Natural killer cell (primary cell): ENCODE measurements around the gene PRSS56. TPM values are rescaled to one million over a fixed set of nuclear protein-coding genes. Genes with fewer than 3 reads are reported as not detected.

Experiments used
- ATAC-seq, 3 donors: fragments of 150-1000 bp in 2 of 3; fragments of 200-7000 bp in 1 of 3; cut with Tn5 transposase; 1 replicate in 1 of 3; 2 replicates in 2 of 3; pipeline ENCODE4 v1.10.0; 2021; ENCODE audit warnings: mild to moderate bottlenecking in 2 of 3, moderate library complexity in 2 of 3
- DNase-seq, 2 donors: peaks; one replicate each; pipeline versions ENCODE4 v3.0.0 to v3.0.0-alpha.2; 2013 to 2021; ENCODE audit warnings: mixed read lengths in 1 of 2
- H3K27ac ChIP-seq: one replicate; pipeline ENCODE4 v1.5.1; 2013; ENCODE audit warnings: mild to moderate bottlenecking, low read length
- H3K27me3 ChIP-seq: one replicate; pipeline ENCODE4 v1.6.1; 2013; ENCODE audit warnings: low read length; ENCODE audit not compliant: control insufficient read depth, insufficient read depth
- H3K36me3 ChIP-seq: one replicate; pipeline ENCODE4 v1.6.1; 2013; ENCODE audit warnings: low read length; ENCODE audit not compliant: control insufficient read depth, insufficient read depth
- H3K4me1 ChIP-seq: one replicate; pipeline ENCODE4 v1.6.1; 2013; ENCODE audit warnings: low read length; ENCODE audit not compliant: control insufficient read depth, insufficient read depth
- H3K4me3 ChIP-seq: one replicate; pipeline ENCODE4 v1.5.1; 2013; ENCODE audit warnings: low read length
- H3K9me3 ChIP-seq: one replicate; pipeline ENCODE4 v1.6.1; 2013; ENCODE audit warnings: low read length; ENCODE audit not compliant: control insufficient read depth, insufficient read depth
- H3K27ac Mint-ChIP-seq, 2 donors: one replicate each; pipeline ENCODE4 v1.8.0; 2022; ENCODE audit warnings: mild to moderate bottlenecking in 2 of 2, mixed read lengths in 2 of 2, moderate library complexity in 1 of 2
- H3K27me3 Mint-ChIP-seq, 2 donors: one replicate each; pipeline ENCODE4 v1.8.0; 2022; ENCODE audit warnings: low read depth in 2 of 2, mixed read lengths in 2 of 2
- H3K36me3 Mint-ChIP-seq: one replicate; pipeline ENCODE4 v1.8.0; 2022; ENCODE audit warnings: mixed read lengths
- H3K4me1 Mint-ChIP-seq, 2 donors: one replicate each; pipeline ENCODE4 v1.8.0; 2022; ENCODE audit warnings: mixed read lengths in 2 of 2
- H3K4me3 Mint-ChIP-seq: one replicate; pipeline ENCODE4 v1.8.0; 2022; ENCODE audit warnings: mild to moderate bottlenecking, moderate library complexity, mixed read lengths
- H3K9me3 Mint-ChIP-seq, 2 donors: one replicate each; pipeline ENCODE4 v1.8.0; 2022; ENCODE audit warnings: mixed read lengths in 2 of 2
- WGBS: methylation state at CpG from one replicate; pipeline ENCODE4 v1.1.7; 2013; ENCODE audit warnings: missing lambda C conversion rate; ENCODE audit not compliant: insufficient coverage; 5-methylcytosine and 5-hydroxymethylcytosine counted together
- intact Hi-C: fragments of 100-400 bp; cut with micrococcal nuclease; formaldehyde crosslinking; loops from one replicate; pipeline ENCODE4 v1.14.2; 2022
- total RNA-seq, 4 donors: library from RNA; stranded (reverse); fragments of 120-200 nt in 1 of 4; gene quantifications; one replicate each; pipeline versions ENCODE4 v1.2.3 to v1.2.4, GENCODE V29; 2013 to 2022
- TF ChIP-seq, protein P1 (sequence below): fragments of 200-600 bp; IDR thresholded peaks from one replicate; pipeline ENCODE4 v1.8.0; 2022; ENCODE audit warnings: antibody characterized with exemption

The PRSS56 gene
- total RNA-seq, 3 donors from 2014 or later (not counting 1 experiment from before 2014, with no cell fraction given), result not detected

DNA sequence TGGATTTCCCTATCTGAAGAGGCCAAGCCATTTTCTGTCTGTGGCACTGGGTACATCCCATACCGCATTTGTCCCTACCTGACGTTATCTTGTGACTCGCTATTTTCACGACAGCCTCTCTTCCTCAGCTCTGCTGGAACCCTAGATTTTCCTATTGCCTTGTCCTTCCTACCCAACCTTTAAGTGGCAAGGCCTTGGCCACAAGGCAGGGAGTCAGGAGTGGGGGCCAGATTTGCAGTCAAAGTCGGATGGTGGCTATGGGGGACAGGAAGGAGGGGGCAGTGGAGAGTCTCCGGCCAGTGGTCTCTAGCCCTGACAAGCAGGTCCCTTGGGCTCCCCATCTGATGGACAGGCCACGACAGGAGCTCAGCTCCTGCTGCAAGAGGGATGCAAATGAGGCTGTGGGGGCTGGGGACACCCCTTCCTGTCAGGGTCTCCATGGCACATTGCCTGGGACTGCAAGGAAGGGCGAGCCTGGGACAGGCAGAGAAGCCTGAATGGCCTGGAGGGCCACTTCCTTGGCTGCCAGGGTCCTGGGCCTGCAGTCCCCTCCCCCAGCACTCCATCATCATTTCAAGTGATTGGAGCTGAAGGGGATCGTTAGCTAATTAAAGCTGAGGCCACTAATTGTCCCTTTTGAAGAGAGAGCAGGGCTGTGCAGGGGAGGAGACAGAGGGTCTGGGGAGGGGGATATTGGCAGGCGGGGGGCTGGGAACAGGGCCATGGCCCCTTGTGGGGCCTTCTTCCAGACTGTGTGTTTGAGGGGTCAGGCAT lies 26.3 kb upstream of the PRSS56 start:
- 80% methylated on average over 10 of the region's 10 CpGs for WGBS
- Mint-ChIP-seq H3K4me1 (peaks cover under 1% of the 10 kb centered on the region in 2 donors), H3K4me3 (no peak overlapping the region), H3K27ac (no peak overlapping the region), H3K36me3 (no peaks in the 10 kb centered on the region), H3K9me3 (no peaks in the 10 kb centered on the region), H3K27me3 (peaks cover 16 to 24% of the 10 kb centered on the region in 2 donors)
- Histone ChIP-seq H3K27ac (no peak overlapping the region), H3K4me3 (no peak overlapping the region), H3K27me3 (peaks cover 2% of the 10 kb centered on the region), H3K9me3 (no peaks in the 10 kb centered on the region), H3K4me1 (no peaks in the 10 kb centered on the region), H3K36me3 (no peaks in the 10 kb centered on the region)
- no peak for ATAC-seq
- TF ChIP-seq, protein P1, sequence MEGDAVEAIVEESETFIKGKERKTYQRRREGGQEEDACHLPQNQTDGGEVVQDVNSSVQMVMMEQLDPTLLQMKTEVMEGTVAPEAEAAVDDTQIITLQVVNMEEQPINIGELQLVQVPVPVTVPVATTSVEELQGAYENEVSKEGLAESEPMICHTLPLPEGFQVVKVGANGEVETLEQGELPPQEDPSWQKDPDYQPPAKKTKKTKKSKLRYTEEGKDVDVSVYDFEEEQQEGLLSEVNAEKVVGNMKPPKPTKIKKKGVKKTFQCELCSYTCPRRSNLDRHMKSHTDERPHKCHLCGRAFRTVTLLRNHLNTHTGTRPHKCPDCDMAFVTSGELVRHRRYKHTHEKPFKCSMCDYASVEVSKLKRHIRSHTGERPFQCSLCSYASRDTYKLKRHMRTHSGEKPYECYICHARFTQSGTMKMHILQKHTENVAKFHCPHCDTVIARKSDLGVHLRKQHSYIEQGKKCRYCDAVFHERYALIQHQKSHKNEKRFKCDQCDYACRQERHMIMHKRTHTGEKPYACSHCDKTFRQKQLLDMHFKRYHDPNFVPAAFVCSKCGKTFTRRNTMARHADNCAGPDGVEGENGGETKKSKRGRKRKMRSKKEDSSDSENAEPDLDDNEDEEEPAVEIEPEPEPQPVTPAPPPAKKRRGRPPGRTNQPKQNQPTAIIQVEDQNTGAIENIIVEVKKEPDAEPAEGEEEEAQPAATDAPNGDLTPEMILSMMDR, result no peak
- DNase-seq, result no peak
- intact Hi-C loops, result no loop called here

DNA sequence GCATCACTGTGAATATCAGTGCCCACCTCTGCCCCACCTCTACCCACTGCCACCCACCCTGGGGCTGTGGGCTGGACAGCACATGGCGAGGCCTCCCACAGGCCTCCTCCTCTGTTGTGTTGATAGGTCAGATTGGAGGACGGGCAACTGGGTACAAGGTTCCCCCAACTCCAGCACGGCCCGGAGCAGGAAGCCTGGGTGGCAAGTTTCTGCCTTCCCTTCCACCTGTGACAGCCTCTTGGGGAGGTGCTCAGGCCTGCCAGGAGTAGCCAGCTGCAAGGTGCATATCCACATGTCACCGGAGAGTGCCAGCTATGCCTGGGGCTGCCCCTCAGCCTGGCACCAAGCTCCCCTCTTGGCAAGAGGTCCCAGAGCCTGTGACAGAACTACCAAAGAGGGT lies 25.6 kb upstream of the PRSS56 start:
- Mint-ChIP-seq H3K27ac (no peak overlapping the region), H3K36me3 (no peaks in the 10 kb centered on the region), H3K4me3 (no peak overlapping the region), H3K9me3 (no peaks in the 10 kb centered on the region), H3K4me1 (no peaks in the 10 kb centered on the region), H3K27me3 (peaks cover 9 to 19% of the 10 kb centered on the region in 2 donors)
- WGBS, result 86% methylated on average over 5 of the region's 5 CpGs
- Histone ChIP-seq H3K4me1 (no peaks in the 10 kb centered on the region), H3K4me3 (no peak overlapping the region), H3K9me3 (no peaks in the 10 kb centered on the region), H3K27ac (no peak overlapping the region), H3K27me3 (peaks cover 2% of the 10 kb centered on the region), H3K36me3 (no peaks in the 10 kb centered on the region)
- no peak for ATAC-seq
- no peak for DNase-seq
- intact Hi-C loops, result no loop called here
- TF ChIP-seq, protein P1, result no peak

DNA sequence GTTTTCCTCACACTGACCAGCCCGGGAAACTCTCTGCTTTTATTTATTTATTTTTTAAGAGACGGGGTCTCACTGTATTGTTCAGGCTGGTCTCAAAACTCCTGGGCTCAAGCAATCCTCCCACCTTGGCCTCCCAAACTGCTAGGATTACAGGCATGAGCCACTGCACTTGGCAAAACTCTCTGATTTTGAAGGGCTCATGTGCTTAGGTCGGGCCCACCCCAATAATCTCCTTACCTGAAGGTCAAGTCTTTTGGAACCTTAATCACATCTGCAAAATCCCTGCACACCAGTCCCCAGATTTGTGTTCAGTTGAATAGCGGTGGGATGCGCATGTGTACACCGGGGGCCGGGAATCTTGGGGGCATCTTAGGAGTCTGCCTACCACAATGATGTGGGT lies 24.9 kb upstream of the PRSS56 start:
- Mint-ChIP-seq H3K36me3 (no peaks in the 10 kb centered on the region), H3K4me3 (no peak overlapping the region), H3K4me1 (no peaks in the 10 kb centered on the region), H3K9me3 (no peaks in the 10 kb centered on the region), H3K27ac (no peak overlapping the region), H3K27me3 (peaks cover 2 to 20% of the 10 kb centered on the region in 2 donors)
- no peak overlapping the region for H3K27ac ChIP-seq
- intact Hi-C loops, result no loop called here
- TF ChIP-seq, protein P1, result no peak
- WGBS, result 91% methylated on average over 7 of the region's 7 CpGs
- H3K9me3 ChIP-seq, result no peaks in the 10 kb centered on the region
- no peaks in the 10 kb centered on the region for H3K4me1 ChIP-seq
- no peak overlapping the region for H3K4me3 ChIP-seq
- no peaks in the 10 kb centered on the region for H3K36me3 ChIP-seq
- H3K27me3 ChIP-seq, result no peaks in the 10 kb centered on the region
- no peak for DNase-seq
- ATAC-seq, result no peak
